Superior temporal gyrus (tissue), 1 donor: ENCODE data around the gene NANS.
"Not testable (repeated sequence)": the region's sequence is repeated elsewhere in the genome, so short reads cannot be mapped to it uniquely, and the experiment has no call there.

Experiments used
- DNase-seq: peaks from one replicate; pipeline ENCODE4 v3.0.0-alpha.2; 2016; ENCODE audit errors: extremely low spot score

Gene NANS

DNA sequence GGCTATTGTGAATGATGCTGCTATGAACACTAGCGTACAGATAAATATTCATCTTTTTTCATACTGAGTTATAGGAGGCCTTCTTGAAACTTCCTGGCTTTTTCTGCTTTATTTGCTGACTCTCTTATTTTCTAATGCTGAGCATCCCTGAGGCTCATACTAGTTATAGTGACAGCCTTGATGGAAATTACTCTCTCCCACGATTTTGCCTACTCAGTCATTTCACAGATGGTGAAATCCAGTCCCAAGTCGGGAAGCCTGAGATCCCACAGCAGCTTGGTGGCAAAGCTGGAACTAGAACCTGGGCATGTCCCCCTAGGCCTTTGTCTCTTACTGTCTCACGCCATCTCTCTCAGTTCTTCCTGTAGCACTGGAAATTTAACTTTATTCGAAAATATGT is 22.4 kb downstream of the NANS start:
- no peak for DNase-seq

DNA sequence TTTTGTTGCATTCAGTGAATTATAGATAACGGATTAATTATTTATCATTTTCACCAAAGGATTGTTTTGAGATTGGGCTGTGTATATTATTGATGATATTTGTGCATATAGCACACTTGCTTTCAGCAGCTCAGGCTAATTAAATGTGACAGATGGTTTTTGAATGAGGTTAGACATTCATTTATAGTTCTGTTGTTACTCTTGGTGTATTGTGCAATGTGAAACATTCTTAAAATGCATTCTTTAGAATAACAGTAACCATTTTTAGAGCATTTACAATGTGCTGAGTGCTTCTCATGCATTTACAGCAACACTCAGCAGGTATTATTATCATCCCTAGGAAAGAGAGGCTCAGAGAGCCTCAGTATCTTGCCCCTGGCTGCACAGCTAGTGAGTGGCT is 23.8 kb downstream of the NANS start:
- DNase-seq: no peak

- DNase-seq: no peak
Observed at GRCh38 chr9:98080780-98081179, 24.2 kb downstream of the NANS start.

- no peak for DNase-seq
Observed at GRCh38 chr9:98081477-98082219, 25.1 kb downstream of the NANS start.

GRCh38 chr9:98083061-98083501 is 26.5 kb downstream of the NANS start:
- DNase-seq: no peak

DNA sequence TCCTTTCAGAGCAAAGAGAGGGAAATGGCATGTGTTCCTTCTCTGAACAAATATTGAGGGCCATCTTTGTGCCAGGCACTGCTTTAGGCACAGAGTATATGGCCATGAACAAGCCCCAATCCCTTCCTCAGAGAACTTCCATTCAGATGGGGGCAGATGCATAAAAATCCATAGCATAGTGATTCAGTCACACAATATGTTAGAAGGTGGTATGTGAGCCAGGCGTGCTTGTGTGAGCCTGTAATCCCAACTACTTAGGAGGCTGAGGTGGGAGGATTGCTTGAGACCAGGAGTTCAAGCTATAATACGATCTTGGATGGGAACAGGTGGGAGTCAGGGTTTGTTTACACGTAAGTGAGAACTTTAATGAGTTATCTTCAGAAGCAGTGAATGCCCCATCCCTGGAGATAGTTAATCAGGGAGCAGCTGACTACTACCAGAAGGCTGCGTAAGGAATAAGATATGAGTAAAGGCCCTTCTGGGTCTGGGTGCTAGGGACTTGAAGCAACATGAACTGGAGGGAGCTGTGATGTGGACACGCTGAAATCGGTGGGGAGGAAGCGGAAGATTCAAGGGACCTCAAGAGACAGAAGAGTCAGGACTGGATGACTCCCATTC is 27.1 kb downstream of the NANS start:
- no peak for DNase-seq

DNA sequence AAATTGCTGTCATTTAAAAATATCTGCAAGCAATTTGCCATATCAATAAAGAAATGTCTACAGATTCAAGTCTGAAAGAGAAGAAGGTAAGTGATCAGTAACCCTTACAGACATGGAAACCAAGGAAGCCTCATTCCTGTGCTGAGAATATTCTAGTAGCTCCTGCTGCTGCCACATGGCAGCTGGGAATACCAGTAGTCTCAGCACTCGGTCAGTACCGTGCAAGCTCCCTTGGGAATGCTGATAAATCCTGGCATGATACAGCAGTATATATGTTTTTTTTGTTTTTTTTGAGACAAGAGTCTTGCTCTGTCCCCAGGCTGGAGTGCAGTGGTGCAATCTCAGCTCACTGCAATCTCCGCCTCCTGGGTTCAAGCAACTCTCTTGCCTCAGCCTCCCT is 27.9 kb downstream of the NANS start:
- no peak for DNase-seq

GRCh38 chr9:98085058-98085457 is 28.5 kb downstream of the NANS start:
- no peak for DNase-seq

GRCh38 chr9:98085944-98086343 is 29.4 kb downstream of the NANS start:
- no peak for DNase-seq

DNA sequence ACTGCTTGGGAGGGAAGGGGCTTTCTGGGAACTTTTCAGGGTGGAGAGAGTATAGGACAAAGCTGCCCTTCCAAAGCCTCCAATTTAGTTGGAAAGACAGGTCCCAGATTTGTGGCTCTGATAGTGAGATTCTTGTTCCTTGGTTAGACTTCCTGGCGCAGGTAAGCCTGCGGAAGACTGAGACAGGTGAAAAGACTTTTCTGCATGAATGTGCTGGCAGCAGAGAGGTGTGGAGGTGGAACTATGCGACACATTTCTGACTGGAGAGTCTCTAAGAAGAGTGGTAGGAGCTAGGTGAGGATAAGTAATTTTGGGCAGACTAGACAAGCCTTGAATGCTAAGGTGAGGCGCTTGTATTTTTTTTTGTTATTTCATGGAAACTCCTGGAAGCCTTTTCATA is 29.9 kb downstream of the NANS start:
- no peak for DNase-seq

DNA sequence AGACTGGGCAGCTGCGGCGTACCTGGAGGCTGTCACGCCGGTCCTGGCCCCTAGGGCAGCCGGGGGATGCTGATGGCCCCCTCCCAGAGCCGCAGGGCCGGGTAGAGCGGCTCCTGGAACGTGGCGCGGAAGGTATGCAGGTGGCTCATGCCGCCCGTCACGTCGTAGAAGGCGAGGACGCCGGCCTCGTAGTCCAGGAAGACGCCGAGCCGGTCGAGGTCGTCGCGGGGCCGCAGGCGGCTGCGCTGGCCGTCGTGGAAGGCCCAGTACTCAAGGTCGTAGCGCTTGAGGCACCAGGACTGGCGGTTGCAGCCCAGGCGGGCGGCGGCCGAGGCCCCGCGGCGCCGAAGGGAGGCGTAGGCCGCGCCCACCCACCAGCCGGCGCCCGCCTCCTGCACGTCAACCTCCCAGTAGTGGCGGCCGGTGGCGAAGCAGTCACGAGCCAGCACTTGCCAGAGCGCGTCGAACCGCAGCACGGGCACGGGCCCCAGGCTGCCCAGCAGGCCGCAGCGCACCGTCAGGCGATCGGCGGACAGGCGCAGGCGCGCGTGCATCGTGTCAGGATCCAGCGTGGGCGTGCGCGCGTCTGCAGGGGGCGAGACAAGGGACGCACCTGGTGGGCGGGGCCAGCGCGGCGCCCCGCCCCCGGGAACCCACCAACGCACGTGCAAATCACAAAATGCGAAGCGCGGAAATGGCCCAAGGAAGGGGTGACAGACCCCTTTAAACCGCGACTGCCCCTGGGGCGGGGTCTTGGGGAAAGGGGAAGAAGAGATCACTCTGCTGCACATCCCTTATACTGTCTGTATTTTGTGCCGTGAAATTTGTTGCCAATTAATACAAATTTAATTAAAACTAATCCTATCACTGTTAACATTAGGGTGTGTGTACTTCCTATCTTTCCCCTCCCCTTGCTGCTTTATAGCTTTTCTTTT is 31.2 kb downstream of the NANS start:
- DNase-seq: no peak

DNA sequence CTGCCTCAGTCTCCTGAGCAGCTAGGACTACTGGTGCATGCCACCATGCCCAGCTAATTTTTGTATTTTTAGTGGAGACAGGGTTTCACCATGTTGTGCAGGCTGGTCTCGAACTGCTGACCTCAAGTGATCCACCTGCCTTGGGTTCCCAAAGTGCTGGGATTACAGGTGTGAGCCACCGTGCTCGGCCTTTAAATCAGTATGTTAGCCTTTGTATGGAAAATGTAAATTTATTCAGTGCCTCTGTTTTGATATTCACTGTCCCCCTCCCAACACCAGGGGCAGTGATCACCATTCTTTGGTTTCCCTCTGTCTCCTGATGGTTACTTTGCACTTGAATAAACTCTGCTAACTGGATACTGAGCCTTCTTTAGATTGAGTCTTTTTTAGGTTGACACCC is 34.1 kb downstream of the NANS start:
- not testable (repeated sequence) for DNase-seq

GRCh38 chr9:98091735-98092612 is 35.4 kb downstream of the NANS start:
- peak; percentile 70 for DNase-seq

DNA sequence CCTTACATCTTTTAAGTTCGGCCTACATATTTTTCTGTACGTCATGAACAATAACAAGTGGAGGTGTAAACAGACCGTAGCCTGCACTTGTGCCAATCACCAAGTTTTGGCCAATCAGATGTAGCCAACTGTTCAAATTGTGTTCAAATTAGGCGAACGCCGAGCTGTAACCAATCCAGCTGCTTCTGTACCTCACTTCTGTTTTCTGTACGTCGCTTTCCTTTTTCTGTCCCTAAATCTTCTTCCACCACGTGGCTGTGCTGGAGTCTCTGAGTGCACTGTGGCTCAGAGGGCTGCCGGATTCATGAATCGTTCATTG is 36.0 kb downstream of the NANS start:
- peak; percentile 39 for DNase-seq

DNA sequence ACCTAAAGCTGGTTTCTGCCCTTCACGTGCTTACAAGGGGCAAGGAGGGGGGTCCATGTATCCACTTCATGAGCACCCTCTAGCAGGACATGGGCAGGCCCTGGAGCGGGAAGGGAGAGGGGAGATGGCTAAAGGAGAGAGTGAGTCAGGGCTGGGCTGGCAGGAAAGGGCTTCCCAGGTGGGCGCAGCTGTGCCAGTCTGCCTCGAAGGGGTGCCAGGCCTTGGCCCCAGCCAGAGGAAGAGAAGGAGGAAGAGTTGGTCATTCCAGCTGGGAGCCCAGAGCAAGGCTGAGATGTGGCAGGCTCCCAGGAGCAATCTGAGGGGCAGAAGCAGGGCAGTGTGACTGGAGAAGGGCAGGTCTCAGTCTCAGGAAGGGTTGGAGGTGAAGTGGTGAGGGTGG is 37.8 kb downstream of the NANS start:
- DNase-seq: no peak

GRCh38 chr9:98094851-98095250 is 38.3 kb downstream of the NANS start:
- no peak for DNase-seq

DNA sequence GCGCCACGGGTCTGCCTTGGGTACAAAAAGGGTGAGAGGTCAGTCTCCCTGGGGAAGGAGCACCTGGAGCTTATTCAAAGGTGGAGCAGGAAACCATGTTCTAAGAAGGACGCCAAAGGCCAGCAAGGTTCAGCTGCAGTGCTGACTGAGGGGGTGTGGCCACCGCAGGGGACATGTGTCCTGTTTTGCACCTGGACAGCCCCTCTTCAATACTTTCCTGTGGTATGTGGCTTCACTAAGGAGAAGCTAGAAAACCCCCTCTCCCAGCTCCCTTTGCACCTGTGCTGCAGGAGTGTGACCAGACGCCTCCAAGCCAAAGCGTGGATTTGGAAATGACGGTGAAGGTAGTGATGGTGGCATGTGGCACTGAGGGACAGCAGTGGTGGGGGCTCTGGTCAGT is 38.9 kb downstream of the NANS start:
- no peak for DNase-seq

GRCh38 chr9:98096091-98096490 is 39.6 kb downstream of the NANS start:
- DNase-seq: no peak

DNA sequence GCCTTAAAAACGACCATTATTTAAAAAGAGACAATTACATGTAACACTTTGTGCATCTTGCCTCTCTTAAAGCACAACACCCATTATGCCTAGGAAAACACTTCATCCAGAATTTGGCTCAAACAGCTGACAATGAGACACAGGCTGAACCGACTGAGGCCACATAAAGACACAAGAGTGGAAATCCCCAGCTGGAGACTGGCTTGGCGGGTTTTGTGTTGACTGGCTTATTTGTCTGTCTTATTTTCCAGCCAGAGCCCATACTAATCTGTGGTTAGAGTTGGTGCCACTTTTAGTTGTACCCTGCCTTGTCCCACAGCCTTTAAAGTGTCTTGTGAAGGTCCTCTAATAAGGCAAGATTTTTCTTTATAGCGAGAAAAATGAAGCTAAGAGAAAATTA is 41.3 kb downstream of the NANS start:
- no peak for DNase-seq

DNA sequence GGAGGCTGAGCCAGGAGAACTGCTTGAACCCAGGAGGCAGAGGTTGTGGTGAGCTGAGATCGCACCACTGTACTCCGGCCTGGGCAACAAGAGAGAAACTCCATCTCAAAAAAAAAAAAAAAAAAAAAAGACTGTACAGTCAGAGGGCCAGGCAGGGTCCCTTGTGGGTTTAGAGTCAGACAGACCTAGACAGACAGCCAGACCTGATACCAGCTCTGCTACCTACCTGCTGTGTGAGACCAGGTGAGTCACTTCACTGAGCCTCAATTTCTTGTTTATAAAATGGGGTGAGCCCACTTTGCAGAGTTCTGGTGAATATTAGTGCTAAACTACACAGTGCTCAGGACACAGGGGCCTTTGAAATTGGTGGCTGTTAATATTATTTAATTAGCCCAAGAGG is 42.8 kb downstream of the NANS start:
- no peak for DNase-seq

DNA sequence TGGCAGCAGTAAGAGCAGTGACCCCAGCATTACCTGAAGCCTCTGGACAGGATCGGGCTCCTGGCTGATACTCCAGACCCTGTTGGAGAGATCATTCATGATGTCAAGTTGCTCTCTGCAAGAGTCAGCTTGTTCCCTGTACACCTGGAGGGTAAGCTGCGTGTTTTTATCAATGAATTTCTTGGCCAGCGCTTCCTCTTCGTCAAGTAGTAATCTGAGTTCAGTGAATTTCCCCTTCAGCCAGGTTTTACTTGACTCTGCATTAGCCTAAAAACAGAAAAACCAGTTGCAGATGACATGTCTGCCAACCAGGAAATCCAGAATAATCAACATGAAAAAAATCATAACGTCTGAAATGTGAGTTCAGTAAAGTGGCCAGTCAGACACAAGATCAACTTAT is 43.4 kb downstream of the NANS start:
- DNase-seq: no peak

DNA sequence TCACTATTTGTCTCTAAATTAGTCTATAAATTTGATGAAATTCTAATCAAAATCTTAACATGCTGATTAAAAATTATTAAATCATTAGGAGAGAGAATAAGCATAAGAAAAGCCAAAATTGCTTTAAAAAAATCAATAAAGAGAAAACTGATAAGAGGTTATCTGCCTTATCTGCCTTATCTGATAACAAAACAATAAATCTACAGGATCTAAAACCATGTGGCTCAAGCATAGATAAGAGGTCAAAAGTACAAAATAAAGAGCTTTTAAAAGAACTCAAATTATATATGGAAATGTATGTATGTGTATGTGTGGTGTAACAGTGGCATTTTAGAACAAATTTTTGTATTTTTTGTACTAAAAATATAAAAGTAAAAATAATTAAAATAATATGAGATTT is 43.9 kb downstream of the NANS start:
- no peak for DNase-seq
